GM21526 (cell line): ENCODE results near the gene VEGFA.

Experiments used
- ATAC-seq: cut with Tn5 transposase; IDR thresholded peaks from one replicate; pipeline ENCODE4 v1.9.1; 2021; ENCODE audit warnings: moderate library complexity; ENCODE audit not compliant: unreplicated experiment, low FRiP score

Gene VEGFA

DNA sequence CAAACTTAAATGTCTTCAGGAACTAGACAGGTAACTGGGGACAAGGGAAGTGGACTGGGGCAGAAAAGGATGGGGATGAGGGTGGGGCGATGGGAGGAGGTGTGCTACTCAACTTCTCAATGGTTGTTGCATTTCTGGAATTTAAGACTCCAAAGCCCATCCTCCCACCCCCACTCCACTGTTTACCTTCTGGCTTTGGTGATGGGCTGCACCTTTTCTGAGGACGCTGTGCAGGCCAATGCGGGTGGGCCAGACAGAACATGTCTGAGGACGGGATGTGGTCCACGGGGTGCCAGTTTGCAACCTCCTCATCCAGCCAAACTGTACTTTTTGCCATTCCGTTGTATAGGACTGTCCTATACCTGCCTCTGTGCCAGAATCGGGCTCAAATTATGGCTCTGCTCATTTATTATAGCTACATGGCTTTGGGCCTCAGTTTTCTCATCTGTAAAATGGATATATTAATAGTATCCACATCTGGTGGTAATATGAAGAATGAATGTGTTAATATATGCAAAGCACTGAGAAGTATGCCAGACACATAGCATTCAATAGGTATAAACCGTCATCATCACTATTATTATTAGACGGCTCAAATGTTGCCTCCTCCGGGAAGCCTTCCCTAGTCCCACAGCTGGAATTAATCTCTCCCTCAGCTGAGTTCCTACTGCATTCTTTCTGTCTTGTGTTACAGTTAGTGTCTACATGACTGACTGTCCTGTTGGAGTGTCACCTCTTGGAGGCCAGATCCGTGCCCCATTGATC, 31.0 kb upstream of the VEGFA start:
- ATAC-seq, result no peak

DNA sequence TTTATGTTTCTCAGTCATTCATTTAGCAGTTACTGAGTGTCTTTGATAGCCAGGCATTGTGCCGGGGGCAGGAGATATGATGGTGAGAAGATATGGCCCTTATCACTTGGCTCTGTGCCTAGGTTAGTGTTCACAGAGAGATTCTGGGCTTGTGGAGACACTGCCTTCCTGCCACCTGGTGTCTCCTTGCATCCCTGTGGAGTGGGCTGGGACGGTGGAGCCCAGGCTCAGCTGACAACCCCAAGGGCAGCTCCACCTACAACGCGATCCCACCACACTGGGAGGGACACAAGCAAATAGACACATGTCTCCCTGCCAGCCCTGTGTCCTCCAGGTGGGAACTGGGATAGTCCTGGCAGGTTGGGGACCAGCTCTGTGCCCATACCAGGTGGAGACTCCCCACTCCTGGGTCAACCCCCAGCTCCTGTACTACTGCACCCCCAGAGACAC, 30.3 kb upstream of the VEGFA start:
- ATAC-seq, result no peak

DNA sequence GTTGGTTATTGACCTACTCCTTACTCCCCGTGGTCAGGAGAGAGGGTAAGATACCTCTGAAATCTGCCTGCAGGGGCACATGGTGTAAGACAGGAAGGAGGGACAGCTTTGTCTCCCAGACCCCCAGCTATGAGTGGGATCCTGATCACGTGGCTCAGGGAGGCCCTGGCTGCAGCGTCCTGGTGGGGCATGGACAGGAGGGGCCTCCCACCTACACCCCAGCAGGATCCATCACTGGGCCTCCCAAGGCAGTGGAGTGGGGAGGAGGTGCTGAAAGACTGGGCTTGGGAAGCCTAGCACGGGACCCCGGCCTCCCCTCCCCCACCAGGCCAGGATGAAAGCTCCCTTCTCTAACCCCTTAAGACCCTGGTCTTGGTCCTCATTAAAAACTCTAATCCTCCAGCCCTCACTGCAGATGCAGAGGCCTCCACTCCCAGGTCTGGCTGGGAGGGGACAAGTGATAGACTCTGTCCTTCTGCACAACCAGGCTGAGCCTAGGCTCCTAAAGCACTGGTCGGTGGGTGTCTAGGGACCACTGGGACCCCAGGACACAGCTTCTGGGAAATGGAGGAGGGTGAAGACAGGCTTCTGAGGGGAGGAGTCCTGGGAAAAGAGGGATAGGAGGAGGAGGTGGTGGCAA, 29.6 kb upstream of the VEGFA start:
- no peak for ATAC-seq

DNA sequence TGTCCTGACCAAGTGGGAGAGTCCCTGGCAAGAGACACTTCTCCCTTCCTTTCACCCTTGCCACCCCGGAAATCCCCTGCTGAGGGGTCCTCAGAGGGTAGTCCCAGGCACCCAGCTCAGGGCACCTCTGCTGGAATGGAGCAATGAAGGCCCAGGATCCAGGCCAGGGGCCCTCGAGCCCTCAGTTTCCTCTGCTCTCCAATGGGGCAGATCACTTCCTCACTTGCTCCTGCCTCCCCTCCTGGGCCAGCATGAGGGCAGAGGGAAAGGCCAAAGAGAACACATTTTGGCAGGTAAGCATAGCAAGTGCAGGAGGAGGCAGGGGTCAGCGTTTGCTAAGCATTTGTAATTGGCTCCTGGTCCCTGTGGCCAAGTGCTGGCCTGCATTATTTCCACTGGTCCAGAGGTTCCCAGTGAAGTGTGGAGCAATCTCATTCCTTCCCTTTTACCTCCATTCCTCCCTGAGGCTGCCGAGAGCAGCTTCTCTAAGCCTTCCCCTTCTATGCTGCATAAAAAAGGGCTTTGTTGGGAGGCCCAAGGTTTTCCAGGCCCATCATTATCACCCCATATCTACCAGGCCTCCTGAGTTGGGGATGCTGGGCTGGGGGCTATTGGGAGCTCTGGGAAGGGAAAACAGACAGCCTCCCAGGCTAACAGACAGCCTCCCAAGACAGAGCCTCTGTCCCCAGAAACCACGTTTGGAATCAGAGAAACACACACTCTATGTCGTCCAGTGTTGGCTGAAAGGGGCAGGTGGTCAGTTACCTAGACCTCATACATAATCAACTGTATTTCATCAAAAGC, 28.8 kb upstream of the VEGFA start:
- no peak for ATAC-seq

DNA sequence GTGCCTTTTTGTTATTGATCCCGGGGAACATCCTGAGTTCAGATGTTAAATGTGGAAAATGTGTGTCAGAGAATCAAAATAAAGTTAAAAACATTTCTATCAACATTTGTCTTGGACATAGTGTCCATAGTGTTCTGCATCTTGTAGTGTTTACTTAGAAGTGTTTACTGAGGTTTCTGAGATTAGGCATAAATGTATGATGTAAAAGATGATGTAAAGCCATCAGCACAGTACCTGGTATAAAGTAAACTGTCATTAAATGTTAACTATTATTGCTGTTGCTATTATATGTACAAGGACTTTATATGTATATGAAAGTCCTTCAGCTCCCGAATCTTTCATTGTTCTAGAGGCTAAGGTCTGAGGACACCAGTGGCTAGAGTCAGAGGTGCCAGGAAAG, 28.2 kb upstream of the VEGFA start:
- no peak for ATAC-seq

DNA sequence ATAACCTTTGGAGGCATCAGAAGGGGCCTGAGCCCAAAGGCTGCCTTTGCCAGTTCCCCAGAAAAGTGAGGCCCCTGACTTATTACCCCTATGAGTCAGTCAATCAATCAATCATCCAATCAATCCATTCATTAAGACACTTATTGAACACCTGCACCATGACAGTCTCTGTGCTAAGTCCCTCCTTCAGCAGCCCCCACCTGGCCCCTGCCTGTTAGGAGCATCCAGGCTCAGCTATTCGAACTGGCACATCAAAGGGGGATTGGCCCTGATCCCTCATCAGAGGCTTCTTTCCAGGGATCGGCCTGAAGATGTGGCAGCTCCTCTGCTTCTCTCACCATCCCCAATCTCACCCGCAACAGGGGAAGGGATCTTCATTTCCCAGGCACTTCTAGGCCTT, 27.7 kb upstream of the VEGFA start:
- no peak for ATAC-seq

DNA sequence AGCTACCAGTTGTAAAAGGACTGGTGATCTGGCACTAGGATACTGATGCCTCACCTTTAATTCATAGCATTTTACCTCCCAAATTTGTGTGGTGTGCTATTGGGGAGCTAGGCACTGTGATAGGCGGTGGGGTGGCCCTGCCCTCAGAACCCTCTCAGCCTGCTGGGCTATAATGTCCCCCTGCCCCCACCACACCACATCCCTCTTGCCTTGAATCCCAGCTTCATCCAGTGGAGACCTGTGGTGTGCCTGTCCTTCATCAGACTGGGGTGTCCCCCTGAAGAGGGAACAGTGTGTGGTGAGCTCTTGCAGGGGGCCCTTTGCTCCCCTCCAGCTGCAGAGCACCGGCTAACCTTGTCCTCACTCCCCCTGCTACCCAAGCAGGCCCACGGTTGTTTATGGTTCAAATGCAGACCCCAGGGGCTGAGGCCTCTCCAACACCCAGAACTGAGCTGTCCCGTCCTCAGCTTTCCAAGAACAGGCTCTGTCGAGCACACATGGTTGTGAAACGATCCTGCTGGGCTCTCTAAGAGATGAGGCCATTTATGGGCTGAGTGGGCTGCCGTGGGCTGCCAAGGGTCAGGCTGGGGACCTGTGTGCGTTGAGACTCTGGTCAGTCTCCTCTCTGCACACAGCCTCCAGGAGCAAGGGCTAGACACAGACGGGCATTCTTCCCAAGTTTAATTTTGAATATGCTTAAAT, 26.9 kb upstream of the VEGFA start:
- ATAC-seq, result no peak

DNA sequence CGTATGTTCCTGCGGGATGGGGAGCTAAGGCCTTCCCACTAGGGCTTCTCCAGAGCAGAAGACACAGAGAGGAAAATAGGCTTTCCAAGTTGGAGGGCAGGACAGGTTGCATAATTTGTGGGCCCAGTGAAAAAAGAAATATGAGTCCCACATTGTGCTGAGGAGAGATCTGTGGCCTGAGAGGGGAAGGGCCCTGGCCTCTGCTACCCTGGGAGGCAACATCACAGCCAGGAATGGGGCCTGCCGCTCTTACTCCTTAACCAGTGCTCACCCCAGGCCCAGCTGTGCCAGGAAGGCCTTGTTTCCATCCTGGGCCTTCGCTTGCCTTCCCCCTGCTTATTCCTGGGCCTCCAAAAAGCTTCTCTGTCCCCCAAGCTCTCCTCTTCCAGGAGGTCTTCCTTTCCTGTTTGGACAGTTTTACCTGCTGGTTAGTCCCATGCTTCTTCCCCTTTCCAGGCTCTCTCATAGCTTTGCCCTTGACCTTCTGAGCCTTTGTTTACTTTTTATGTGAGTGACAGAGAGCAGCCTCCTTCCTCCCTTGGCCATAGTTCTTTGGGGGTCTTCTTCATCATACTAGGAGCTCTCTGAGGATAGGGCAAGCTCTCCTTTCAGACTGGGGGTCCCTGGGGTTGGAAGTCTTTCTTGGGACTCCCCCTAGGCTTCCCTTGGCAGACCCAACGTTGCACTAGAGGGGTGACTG, 26.2 kb upstream of the VEGFA start:
- no peak for ATAC-seq

DNA sequence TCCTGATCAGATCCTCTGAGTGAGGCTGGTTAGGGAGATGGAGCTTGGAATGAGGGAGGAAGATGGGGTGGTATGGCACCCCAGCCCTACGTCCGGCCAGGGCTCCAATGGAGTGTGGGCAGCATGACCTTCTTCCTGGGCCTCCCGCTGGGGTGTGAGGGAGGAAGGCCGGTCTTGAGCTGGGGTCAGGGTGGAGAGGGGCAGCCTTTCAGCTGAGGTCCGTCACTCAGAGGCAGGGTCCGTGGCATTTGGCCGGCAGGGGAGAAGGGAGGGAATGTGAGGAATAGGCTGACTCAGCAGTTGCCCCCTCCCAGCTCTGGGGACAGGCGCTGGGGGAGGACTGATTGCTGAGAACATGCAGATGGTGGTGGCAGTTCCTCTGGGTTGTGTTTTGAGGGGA, 25.5 kb upstream of the VEGFA start:
- ATAC-seq, result no peak

DNA sequence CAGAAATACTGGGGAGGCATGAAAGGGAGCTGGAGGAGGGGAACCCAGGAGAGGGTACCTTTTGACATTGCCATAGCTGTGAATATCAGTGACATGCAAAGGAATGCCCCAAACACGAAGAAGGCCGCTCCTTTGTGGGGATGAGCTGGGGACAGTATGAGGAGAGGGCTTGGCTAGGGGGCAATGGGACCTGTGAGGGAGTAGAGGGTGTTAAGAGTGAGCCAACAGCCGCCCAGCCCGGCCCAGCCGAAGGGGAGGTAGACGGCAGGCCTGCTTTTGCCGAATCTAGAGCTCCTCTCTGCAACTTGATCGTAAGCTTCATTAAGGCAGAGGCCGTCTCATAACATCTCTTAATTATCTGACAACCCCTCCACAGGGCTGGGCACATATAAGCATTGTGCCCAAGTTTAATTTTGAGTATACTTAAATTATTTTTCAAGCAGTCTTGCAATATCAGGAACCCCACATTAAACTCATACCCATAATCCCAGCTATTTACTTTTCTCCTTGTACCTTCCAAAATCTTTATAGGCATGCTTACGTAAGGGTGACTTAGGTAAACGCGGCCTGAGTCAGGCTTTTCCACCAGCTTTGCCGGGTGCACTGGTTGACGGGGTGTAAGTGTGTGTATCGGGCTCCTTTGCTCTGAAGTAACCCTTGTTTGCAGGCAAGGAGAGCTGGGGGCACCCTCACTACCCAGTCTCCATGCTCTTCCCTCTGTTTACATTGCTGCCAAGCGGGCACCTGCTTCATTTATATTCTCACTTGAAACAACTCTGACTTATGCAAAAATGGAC, 24.9 kb upstream of the VEGFA start:
- no peak for ATAC-seq

DNA sequence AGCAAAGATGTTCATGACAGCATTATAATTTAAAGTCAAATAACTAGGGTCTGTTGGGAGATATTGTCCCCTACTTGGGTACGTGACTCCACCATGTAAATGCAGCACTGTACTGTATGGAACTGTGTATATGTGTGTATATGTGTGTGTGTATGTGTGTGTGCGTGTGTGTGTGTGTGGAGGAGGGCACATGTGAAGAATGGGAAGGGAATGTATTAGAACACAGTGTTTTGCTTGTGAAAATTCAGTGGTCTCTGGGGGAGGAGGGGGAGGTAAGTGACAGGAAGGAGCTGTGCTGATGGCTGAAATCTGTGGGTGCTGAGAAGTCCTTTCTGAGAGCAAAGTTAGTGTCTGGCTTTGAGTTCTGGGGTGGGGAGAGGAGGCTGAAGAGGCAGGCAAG, 23.9 kb upstream of the VEGFA start:
- ATAC-seq, result no peak

DNA sequence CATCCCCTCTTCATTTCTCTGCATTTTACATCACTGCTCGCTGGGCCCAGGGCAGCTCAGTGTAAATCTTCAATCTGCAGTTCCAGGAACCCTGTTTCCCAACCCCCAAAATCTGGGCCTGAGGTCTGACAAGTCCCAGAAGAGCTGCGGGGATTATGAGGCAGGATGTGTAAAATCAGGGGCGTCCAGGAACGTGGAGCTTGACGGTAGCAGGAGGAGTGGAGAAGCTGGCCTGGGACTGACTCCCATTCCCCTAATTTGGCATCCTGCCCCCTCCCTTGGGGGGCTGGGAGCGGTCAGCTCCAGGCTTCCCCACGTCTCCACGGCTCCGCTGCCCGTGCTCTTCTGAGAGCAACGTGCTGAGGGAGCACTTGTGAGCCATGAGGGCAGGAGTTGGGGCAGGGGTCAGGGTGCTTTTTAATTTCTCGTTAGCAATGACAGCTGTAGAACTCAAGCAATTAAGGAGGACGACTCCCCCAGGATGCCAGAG, 23.4 kb upstream of the VEGFA start:
- ATAC-seq, result no peak

DNA sequence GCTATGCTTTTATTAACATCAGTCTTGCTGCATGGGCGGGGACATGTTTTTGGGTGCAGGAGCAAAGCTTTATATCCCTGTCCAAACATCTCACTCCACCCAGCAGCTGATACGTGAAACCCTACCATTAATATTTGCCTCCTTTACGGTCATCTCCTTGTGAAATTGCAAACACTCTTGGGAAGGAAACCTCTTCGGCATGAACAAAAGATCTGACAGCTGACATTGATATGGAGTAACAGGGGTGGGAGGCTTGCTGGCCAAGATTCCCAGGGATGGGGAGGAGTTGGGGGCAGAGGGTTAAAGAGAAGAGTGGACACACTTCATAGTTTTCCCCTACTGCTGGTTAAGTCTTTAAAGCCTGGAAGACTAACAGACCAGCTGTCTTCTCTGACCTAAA, 22.2 kb upstream of the VEGFA start:
- ATAC-seq, result no peak

DNA sequence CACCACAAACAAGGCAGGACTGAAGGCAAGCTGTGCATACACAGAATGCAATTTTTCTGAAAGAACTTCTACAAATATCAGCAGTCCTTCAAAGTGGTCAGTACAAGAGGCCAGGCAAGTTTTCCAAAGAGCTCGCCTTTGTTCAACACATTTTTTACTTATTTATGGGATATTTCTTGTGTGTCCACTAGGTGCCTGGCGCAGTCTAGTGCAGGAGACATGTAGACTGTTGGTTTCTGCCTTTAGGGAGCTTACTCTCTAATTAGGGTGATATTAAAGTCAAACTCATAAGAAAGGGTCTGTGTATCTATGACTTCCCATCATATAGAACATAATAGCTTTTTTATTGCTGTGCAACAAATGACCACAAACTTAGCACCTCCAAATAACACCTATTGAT, 21.2 kb upstream of the VEGFA start:
- no peak for ATAC-seq

DNA sequence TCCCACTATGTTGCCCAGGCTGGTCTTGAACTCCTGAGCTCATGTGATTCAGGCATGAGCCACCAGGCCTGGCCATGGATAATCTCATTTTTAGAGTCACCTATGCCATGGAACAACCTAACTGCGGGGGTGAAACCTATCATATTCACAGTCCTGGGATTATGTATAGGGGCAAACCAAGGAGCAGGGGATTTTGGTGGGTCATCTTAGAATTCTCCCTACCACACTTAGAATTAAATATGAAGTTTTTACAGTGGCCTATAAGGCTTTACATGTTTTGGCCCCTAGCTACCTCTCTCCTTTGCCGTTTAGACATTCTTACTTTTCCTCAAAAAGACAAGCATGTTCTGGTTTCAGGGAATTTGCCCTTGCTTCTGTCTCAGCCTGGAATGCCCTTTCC, 20.6 kb upstream of the VEGFA start:
- ATAC-seq, result no peak

DNA sequence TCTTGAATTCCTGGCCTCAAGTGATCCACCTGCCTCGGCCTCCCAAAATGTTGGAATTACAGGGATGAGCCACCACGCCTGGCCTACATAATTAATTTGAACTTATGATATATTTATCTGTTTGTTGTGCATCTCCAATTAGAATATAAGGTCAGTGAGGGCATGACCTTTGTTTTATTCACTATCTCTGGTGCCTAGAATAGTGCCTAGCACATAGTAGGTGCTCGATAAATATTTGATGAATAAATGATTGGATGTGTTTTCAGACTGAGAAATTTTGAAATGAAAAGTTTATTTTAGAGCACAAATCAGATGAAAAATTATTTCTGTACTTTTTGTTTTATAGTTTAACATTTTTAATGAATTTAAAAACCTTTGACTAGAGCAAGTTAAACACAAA, 19.4 kb upstream of the VEGFA start:
- ATAC-seq, result no peak

DNA sequence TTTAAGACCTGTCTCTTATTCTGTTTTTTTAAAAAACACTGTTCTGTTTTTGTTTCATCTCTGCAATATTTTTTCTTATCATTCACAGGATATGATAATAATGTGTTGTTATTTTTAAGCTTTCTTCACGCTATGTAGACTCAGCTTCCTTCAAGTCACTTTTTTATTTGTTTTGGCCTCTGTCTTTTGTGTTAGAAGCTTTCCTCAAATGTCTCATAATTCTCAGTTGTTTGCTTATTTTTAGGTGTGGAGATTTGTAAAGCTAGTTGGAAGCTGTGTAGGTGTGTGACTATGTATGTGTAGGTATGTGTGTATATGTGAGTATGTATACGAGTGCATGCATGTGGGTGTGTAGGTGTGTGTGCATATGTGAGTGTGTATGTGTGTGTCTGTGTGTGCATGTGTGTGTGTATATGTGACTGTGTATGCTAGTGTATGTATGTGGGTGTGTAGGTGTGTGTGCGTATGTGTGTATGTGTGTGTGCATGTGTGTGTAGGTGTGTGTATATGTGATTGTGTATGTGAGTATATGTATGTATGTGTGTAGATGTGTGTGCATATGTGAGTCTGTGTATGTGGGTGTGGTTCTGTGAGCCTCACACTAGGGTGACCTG, 16.3 kb upstream of the VEGFA start:
- ATAC-seq, result no peak

DNA sequence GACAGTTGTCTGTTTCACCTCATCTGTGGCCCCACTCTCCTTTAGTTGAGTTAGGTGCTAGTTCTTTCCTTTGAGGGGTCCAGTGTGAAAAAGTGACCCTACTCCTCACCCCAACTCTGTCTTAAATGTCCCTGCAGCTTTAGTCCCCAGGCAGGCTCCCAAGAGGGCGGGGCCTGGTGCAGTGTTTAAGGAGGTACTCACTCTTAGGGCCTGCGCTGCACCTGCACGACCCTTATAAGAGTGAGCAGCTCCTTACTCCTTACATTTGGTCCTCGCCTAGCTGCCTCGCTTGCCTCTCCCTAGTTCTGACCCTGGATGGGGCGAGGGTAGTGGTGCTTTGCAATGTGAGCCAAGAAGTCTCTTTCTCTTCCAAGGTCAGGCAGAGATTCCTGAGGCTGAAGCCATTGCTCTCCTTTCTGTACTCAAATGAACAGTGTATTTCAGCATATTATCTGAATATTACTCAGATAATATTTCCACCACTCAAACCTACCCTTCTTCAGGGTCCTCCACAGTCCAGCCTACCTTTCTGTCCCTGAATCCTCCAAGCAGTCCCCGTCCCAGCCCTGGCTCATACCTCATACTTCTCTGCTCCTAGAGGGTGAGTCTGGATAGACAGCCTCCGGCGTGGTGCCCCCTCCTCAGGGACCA, 11.9 kb upstream of the VEGFA start:
- no peak for ATAC-seq
